22Rv1 (cell line): ENCODE data around the gene GLIS1.

ENCODE experiments used
- H3K27ac ChIP-seq: fragments of 450-650 bp; 2 replicates; pipeline ENCODE4 v1.5.1; 2017
- CTCF ChIP-seq: fragments of 450-650 bp; IDR thresholded peaks from 2 replicates; pipeline ENCODE4 v1.5.1; 2017; ENCODE audit warnings: mild to moderate bottlenecking
- ZFX ChIP-seq: fragments of 450-650 bp; IDR thresholded peaks from 2 replicates; pipeline ENCODE4 v1.6.1; 2017; ENCODE audit warnings: antibody characterized with exemption, borderline replicate concordance

The GLIS1 gene

GRCh38 chr1:53477651-53478501 is 261.1 kb downstream of the GLIS1 start:
- TF ChIP-seq CTCF = no peak
- no peak for TF ChIP-seq ZFX
- H3K27ac ChIP-seq = no peak overlapping the region

DNA sequence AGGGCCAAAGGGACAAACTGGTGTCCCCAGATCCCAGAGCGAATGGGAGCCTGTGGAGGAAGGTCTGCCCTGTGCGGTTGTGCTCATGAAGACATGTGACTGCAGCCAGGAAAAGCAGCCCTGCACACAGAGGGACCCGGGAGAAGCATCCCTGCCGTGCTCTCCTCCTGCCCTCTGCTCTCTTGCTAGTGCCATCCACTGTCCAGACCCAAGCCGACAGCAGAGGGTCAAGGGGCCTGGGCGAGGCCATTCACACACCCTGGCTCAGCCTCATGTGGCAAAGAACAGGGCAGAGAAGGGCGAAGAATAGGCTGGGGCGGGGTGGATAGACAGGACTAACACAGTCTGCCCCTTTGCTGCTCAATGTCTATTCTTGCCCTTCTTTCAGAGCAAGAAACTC is 262.4 kb downstream of the GLIS1 start:
- H3K27ac ChIP-seq = no peak overlapping the region
- no peak for TF ChIP-seq CTCF
- no peak for TF ChIP-seq ZFX

GRCh38 chr1:53475664-53476063 is 263.3 kb downstream of the GLIS1 start:
- H3K27ac ChIP-seq = no peak overlapping the region
- TF ChIP-seq ZFX (no peak), CTCF (no peak)

DNA sequence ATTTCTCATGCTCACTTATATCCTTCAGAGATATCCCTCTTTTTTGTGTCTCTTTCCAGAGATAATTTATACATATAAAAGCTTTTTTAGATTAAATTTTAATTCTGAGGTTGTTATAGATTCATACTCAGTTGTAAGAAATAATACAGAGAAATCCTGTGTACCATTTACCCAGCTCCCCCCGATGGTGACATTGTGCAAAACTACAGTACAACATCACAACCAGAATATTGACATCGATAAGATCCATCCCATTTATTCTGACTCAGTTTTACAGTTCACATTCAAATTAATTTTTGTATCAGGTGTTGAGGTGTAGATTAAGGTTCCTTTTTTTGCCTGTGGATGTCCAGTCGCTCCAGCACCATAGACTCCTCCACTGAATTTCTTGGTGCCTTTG is 265.5 kb downstream of the GLIS1 start:
- no peak overlapping the region for H3K27ac ChIP-seq
- TF ChIP-seq CTCF = peak; percentile 43; the same call in 1 of the 2 replicates
- TF ChIP-seq ZFX = no peak

- TF ChIP-seq ZFX (no peak), CTCF (no peak)
- no peak overlapping the region for H3K27ac ChIP-seq
Measured at GRCh38 chr1:53471000-53471399, 268.0 kb downstream of the GLIS1 start.

DNA sequence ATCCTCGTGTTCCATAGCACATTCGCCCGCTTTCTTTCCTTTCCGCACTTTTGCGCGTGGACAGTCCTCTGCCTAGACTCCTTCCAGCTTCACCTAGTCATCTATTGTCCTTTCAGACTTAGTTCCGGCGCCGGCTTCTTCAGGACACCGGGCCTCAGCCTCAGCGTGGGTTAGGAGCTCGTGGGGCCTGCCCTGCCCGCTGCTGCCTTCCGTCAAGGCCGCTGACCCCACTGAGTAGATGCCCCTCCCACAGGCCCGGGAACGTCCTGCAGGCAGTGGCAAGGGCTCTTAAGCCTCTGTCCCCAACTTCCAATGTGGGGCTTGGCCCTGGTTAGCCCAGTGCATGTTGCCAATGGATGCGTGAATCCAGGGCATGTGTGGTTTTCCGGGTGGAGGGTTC is 268.4 kb downstream of the GLIS1 start:
- H3K27ac ChIP-seq = no peak overlapping the region
- TF ChIP-seq ZFX = no peak
- TF ChIP-seq CTCF = no peak

- TF ChIP-seq ZFX (no peak), CTCF (peak; percentile 99)
- no peak overlapping the region for H3K27ac ChIP-seq
Measured at GRCh38 chr1:53470155-53470554, 268.8 kb downstream of the GLIS1 start.
